Ishikawa (cell line): Measurements from ENCODE around the gene HNRNPA2B1.

Source experiments
- CEBPB ChIP-seq: IDR thresholded peaks from 2 replicates; pipeline ENCODE4 v1.6.1; 2012
- CREB1 ChIP-seq: IDR thresholded peaks from 2 replicates; pipeline ENCODE4 v1.6.1; 2012; ENCODE audit warnings: low read depth
- EGR1 ChIP-seq: IDR thresholded peaks from 2 replicates; pipeline ENCODE4 v1.6.1; 2012
- EP300 ChIP-seq: IDR thresholded peaks from 2 replicates; pipeline ENCODE4 v1.6.1; 2012; ENCODE audit warnings: borderline replicate concordance
- FOXM1 ChIP-seq: IDR thresholded peaks from 2 replicates; pipeline ENCODE4 v1.6.1; 2012; ENCODE audit warnings: low read depth, borderline replicate concordance
- MAX ChIP-seq: IDR thresholded peaks from 2 replicates; pipeline ENCODE4 v1.6.1; 2012
- NFIC ChIP-seq: IDR thresholded peaks from 2 replicates; pipeline ENCODE4 v1.6.1; 2012
- RAD21 ChIP-seq: IDR thresholded peaks from 2 replicates; pipeline ENCODE4 v1.6.1; 2012; ENCODE audit warnings: low read depth
- TAF1 ChIP-seq: IDR thresholded peaks from 2 replicates; pipeline ENCODE4 v1.6.1; 2012; ENCODE audit warnings: low read depth, mild to moderate bottlenecking
- TCF12 ChIP-seq: IDR thresholded peaks from 2 replicates; pipeline ENCODE4 v1.6.1; 2012; ENCODE audit warnings: low read depth
- TEAD4 ChIP-seq: IDR thresholded peaks from 2 replicates; pipeline ENCODE4 v1.6.1; 2012
- USF1 ChIP-seq: IDR thresholded peaks from 2 replicates; pipeline ENCODE4 v1.6.1; 2012
- YY1 ChIP-seq: IDR thresholded peaks from 2 replicates; pipeline ENCODE4 v1.6.1; 2012; ENCODE audit warnings: low read depth
- ZBTB7A ChIP-seq: IDR thresholded peaks from 2 replicates; pipeline ENCODE4 v1.6.1; 2012; ENCODE audit warnings: low read depth
- TF ChIP-seq, protein P1 (sequence below): IDR thresholded peaks from 2 replicates; pipeline ENCODE4 v1.6.1; 2012; ENCODE audit warnings: low read depth, mild to moderate bottlenecking

Gene HNRNPA2B1

GRCh38 chr7:26167303-26167934 is 33.1 kb downstream of the HNRNPA2B1 start:
- TF ChIP-seq CREB1 (no peak), CEBPB (no peak), USF1 (no peak), TEAD4 (no peak), YY1 (no peak), EGR1 (no peak), FOXM1 (no peak), TCF12 (no peak), NFIC (no peak), MAX (no peak), TAF1 (no peak), ZBTB7A (no peak), EP300 (no peak), RAD21 (no peak)
- TF ChIP-seq, protein P1, sequence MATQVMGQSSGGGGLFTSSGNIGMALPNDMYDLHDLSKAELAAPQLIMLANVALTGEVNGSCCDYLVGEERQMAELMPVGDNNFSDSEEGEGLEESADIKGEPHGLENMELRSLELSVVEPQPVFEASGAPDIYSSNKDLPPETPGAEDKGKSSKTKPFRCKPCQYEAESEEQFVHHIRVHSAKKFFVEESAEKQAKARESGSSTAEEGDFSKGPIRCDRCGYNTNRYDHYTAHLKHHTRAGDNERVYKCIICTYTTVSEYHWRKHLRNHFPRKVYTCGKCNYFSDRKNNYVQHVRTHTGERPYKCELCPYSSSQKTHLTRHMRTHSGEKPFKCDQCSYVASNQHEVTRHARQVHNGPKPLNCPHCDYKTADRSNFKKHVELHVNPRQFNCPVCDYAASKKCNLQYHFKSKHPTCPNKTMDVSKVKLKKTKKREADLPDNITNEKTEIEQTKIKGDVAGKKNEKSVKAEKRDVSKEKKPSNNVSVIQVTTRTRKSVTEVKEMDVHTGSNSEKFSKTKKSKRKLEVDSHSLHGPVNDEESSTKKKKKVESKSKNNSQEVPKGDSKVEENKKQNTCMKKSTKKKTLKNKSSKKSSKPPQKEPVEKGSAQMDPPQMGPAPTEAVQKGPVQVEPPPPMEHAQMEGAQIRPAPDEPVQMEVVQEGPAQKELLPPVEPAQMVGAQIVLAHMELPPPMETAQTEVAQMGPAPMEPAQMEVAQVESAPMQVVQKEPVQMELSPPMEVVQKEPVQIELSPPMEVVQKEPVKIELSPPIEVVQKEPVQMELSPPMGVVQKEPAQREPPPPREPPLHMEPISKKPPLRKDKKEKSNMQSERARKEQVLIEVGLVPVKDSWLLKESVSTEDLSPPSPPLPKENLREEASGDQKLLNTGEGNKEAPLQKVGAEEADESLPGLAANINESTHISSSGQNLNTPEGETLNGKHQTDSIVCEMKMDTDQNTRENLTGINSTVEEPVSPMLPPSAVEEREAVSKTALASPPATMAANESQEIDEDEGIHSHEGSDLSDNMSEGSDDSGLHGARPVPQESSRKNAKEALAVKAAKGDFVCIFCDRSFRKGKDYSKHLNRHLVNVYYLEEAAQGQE, result no peak

GRCh38 chr7:26166684-26167266 is 33.8 kb downstream of the HNRNPA2B1 start:
- TF ChIP-seq USF1 (no peak), YY1 (no peak), TEAD4 (no peak), CEBPB (no peak), TCF12 (no peak), EGR1 (no peak), ZBTB7A (no peak), TAF1 (no peak), RAD21 (no peak), EP300 (no peak), MAX (no peak)
- TF ChIP-seq, protein P1, result no peak

DNA sequence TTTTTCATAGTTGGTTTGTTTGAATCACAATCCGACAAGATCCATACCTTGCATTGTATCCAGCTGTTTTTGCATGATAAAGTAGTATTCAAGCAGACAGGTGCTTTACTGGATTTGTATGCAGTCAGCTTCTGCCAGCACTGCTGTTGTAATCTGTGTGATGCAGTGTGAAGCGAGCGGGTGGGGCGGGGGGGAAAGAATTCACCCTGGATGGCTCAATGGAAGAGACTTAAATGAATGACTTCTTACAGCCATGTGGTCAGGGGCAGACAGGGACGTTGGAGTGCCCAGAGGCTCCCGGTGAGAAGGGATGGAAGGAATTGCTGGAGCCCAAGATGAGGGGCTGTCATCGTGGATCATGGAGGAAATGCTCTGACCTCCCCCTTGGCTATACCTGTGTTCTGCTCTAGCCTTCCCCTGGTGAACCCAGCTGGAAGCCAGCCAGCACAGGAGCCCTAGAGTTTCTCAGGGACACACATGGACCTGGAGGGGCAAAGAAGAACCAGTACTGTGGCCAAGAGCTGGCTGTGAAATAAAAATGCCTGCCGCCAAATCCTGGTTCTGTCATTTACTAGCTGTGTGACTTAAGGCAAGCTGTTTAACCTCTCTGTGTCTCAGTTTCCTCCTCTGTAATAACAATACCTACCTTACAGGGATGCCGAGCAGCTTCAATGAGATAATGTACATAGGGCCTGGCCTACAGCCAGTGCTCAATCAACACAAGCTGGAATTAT is 34.4 kb downstream of the HNRNPA2B1 start:
- TF ChIP-seq TEAD4, result no peak
- TF ChIP-seq TCF12, result no peak
- no peak for TF ChIP-seq FOXM1
- no peak for TF ChIP-seq EP300

GRCh38 chr7:26162431-26162830 is 38.1 kb downstream of the HNRNPA2B1 start:
- TF ChIP-seq FOXM1 (no peak), YY1 (no peak), EGR1 (no peak)

DNA sequence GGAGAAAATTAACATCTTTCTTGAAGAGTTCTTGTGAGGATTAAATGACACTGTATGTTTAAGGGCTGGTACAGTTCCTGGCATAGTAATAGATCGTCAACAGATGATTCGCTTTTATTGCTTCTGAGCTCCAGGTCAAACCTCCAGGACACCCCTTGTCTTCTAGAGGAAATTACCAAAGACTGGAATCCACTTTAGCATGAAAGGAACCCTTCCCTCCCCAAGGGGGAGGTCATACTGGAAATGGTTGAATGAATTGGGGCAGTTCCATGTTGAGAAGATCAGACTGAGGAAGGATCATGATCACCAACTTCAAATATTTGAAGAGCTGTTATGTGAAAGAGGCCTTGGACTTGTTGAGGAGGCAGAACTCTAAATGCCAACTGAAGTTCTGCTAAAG is 39.6 kb downstream of the HNRNPA2B1 start:
- TF ChIP-seq EGR1, result no peak

GRCh38 chr7:26159243-26159642 is 41.3 kb downstream of the HNRNPA2B1 start:
- no peak for TF ChIP-seq TCF12
- no peak for TF ChIP-seq FOXM1
